ENCODE measurements around the gene SENP7. TPM values are rescaled to one million over a fixed set of nuclear protein-coding genes. Genes with fewer than 3 reads are reported as not detected.
"Not testable (repeated sequence)": the region's sequence is repeated elsewhere in the genome, so short reads cannot be mapped to it uniquely, and the experiment has no call there.

The SENP7 gene
- total RNA-seq, 2 experiments from 2014 or later: 42.5 to 47.6 TPM

GRCh38 chr3:101512396-101512645, 691 bp downstream of the SENP7 start:
- POLR2A ChIA-PET: interaction anchor here (0.6 to 2.7 kb wide), 9 partner anchors 9 to 164 kb away, joined by 4 to 19 read pairs (median 7); partner anchors contain the start of genes PCNP, TRMT10C and ZBTB11
- peaks cover 23% of the 10 kb centered on the region for H3K36me3 Mint-ChIP-seq
- H3K9me3 Mint-ChIP-seq: peaks cover 1% of the 10 kb centered on the region
- ATAC-seq (ENCODE audit: low read depth): peak; percentile 57
- no peaks in the 10 kb centered on the region for H3K27me3 Mint-ChIP-seq
- peak overlapping the region; percentile 98 for H3K27ac Mint-ChIP-seq
- H3K4me1 Mint-ChIP-seq: peaks cover 27% of the 10 kb centered on the region
- no peak for DNase-seq
- H3K4me3 Mint-ChIP-seq: peak overlapping the region; percentile 99

- DNase-seq (no peak), ATAC-seq (ENCODE audit: low read depth) (no peak)
- Mint-ChIP-seq H3K27ac (no peak overlapping the region), H3K9me3 (peaks cover 1% of the 10 kb centered on the region), H3K27me3 (no peaks in the 10 kb centered on the region), H3K36me3 (peaks cover 34% of the 10 kb centered on the region), H3K4me1 (peaks cover 29% of the 10 kb centered on the region), H3K4me3 (no peak overlapping the region)
- POLR2A ChIA-PET: no interaction called here
Measured at GRCh38 chr3:101509811-101510210, 3.2 kb downstream of the SENP7 start.

- Mint-ChIP-seq H3K27me3 (no peaks in the 10 kb centered on the region), H3K4me1 (peaks cover 29% of the 10 kb centered on the region), H3K9me3 (peaks cover 1% of the 10 kb centered on the region), H3K4me3 (no peak overlapping the region), H3K36me3 (peaks cover 38% of the 10 kb centered on the region), H3K27ac (no peak overlapping the region)
- POLR2A ChIA-PET: interaction anchor here (1.0 kb wide), 1 partner anchor 65 kb away, joined by 3 read pairs; the partner anchor contains the start of gene PCNP
- ATAC-seq (ENCODE audit: low read depth) (no peak), DNase-seq (no peak)
Measured at GRCh38 chr3:101509281-101509680, 3.7 kb downstream of the SENP7 start.

- no peak for DNase-seq
- no peak overlapping the region for H3K27ac Mint-ChIP-seq
- H3K27me3 Mint-ChIP-seq: no peaks in the 10 kb centered on the region
- peaks cover 11% of the 10 kb centered on the region for H3K4me1 Mint-ChIP-seq
- peaks cover 58% of the 10 kb centered on the region for H3K36me3 Mint-ChIP-seq
- no peak overlapping the region for H3K4me3 Mint-ChIP-seq
- POLR2A ChIA-PET: no interaction called here
- no peak for ATAC-seq (ENCODE audit: low read depth)
- H3K9me3 Mint-ChIP-seq: peaks cover 1% of the 10 kb centered on the region
Measured at GRCh38 chr3:101501783-101502182, 11.2 kb downstream of the SENP7 start.

GRCh38 chr3:101500208-101500607, 12.8 kb downstream of the SENP7 start:
- DNase-seq (no peak), ATAC-seq (ENCODE audit: low read depth) (no peak)
- H3K4me3 Mint-ChIP-seq: no peak overlapping the region
- H3K27me3 Mint-ChIP-seq: no peaks in the 10 kb centered on the region
- POLR2A ChIA-PET: no interaction called here
- H3K4me1 Mint-ChIP-seq: peaks cover 13% of the 10 kb centered on the region
- H3K9me3 Mint-ChIP-seq: peaks cover 1% of the 10 kb centered on the region
- peaks cover 62% of the 10 kb centered on the region for H3K36me3 Mint-ChIP-seq
- H3K27ac Mint-ChIP-seq: no peak overlapping the region

- DNase-seq: no peak
Measured at GRCh38 chr3:101497803-101498202, 15.2 kb downstream of the SENP7 start.

GRCh38 chr3:101495552-101495951, 17.5 kb downstream of the SENP7 start:
- ATAC-seq (ENCODE audit: low read depth): no peak
- H3K27ac Mint-ChIP-seq: no peak overlapping the region

More at GRCh38 chr3:101497803-101498202, 15.2 kb downstream of the SENP7 start:
- Mint-ChIP-seq H3K27me3 (no peaks in the 10 kb centered on the region), H3K4me1 (peaks cover 15% of the 10 kb centered on the region), H3K36me3 (peaks cover 59% of the 10 kb centered on the region), H3K4me3 (no peak overlapping the region), H3K27ac (no peak overlapping the region), H3K9me3 (peaks cover 5% of the 10 kb centered on the region)
- ATAC-seq (ENCODE audit: low read depth): no peak
- POLR2A ChIA-PET: no interaction called here

GRCh38 chr3:101484805-101485620, 28.0 kb downstream of the SENP7 start:
- Mint-ChIP-seq H3K27me3 (no peaks in the 10 kb centered on the region), H3K27ac (no peak overlapping the region), H3K9me3 (peaks cover 4% of the 10 kb centered on the region), H3K4me1 (peaks cover 14% of the 10 kb centered on the region), H3K4me3 (no peak overlapping the region), H3K36me3 (peaks cover 78% of the 10 kb centered on the region)
- ATAC-seq (ENCODE audit: low read depth): no peak
- no peak for DNase-seq
- POLR2A ChIA-PET: no interaction called here

More at GRCh38 chr3:101495552-101495951, 17.5 kb downstream of the SENP7 start:
- peaks cover 6% of the 10 kb centered on the region for H3K9me3 Mint-ChIP-seq
- H3K27me3 Mint-ChIP-seq: no peaks in the 10 kb centered on the region
- peaks cover 59% of the 10 kb centered on the region for H3K36me3 Mint-ChIP-seq
- no peak overlapping the region for H3K4me3 Mint-ChIP-seq
- no peak for DNase-seq
- H3K4me1 Mint-ChIP-seq: peaks cover 11% of the 10 kb centered on the region
- POLR2A ChIA-PET: no interaction called here

GRCh38 chr3:101478980-101479379, 34.0 kb downstream of the SENP7 start:
- Mint-ChIP-seq H3K4me1 (peaks cover 20% of the 10 kb centered on the region), H3K27ac (no peak overlapping the region), H3K9me3 (peaks cover 6% of the 10 kb centered on the region), H3K36me3 (peaks cover 79% of the 10 kb centered on the region), H3K4me3 (no peak overlapping the region), H3K27me3 (no peaks in the 10 kb centered on the region)
- POLR2A ChIA-PET: interaction anchor here (0.6 to 0.7 kb wide), 2 partner anchors 10 to 682 kb away, joined by 3 to 4 read pairs; no protein-coding TSS in a partner anchor
- no peak for DNase-seq
- no peak for ATAC-seq (ENCODE audit: low read depth)

GRCh38 chr3:101474841-101475552, 38.0 kb downstream of the SENP7 start:
- ATAC-seq (ENCODE audit: low read depth); DNase-seq; H3K9me3 Mint-ChIP-seq; H3K4me3 Mint-ChIP-seq; H3K27me3 Mint-ChIP-seq; POLR2A ChIA-PET; H3K27ac Mint-ChIP-seq: not testable (repeated sequence)
- Mint-ChIP-seq H3K4me1 (peaks cover 16% of the 10 kb centered on the region), H3K36me3 (peaks cover 69% of the 10 kb centered on the region)

- H3K27ac Mint-ChIP-seq; ATAC-seq (ENCODE audit: low read depth); DNase-seq; POLR2A ChIA-PET; H3K27me3 Mint-ChIP-seq; H3K4me3 Mint-ChIP-seq; H3K9me3 Mint-ChIP-seq: not testable (repeated sequence)
- H3K4me1 Mint-ChIP-seq: peaks cover 30% of the 10 kb centered on the region
- peaks cover 38% of the 10 kb centered on the region for H3K36me3 Mint-ChIP-seq
Measured at GRCh38 chr3:101468676-101469075, 44.3 kb downstream of the SENP7 start.

- H3K27me3 Mint-ChIP-seq; POLR2A ChIA-PET; ATAC-seq (ENCODE audit: low read depth); DNase-seq; H3K9me3 Mint-ChIP-seq: not testable (repeated sequence)
- peak overlapping the region; percentile 19 for H3K27ac Mint-ChIP-seq
- H3K4me1 Mint-ChIP-seq: peaks cover 30% of the 10 kb centered on the region
- H3K4me3 Mint-ChIP-seq: peak overlapping the region; percentile 29
- H3K36me3 Mint-ChIP-seq: peaks cover 43% of the 10 kb centered on the region
Measured at GRCh38 chr3:101467310-101467663, 45.7 kb downstream of the SENP7 start.

GRCh38 chr3:101466465-101467309, 46.3 kb downstream of the SENP7 start:
- Mint-ChIP-seq H3K4me3 (peak overlapping the region; percentile 29), H3K27me3 (no peaks in the 10 kb centered on the region), H3K27ac (peak overlapping the region; percentile 17), H3K9me3 (peaks cover 7% of the 10 kb centered on the region), H3K4me1 (peaks cover 29% of the 10 kb centered on the region), H3K36me3 (peaks cover 44% of the 10 kb centered on the region)
- DNase-seq (peak; percentile 58), ATAC-seq (ENCODE audit: low read depth) (no peak)
- POLR2A ChIA-PET: no interaction called here
